Measurements from ENCODE around the gene BCL2L11. TPM values are rescaled to one million over a fixed set of nuclear protein-coding genes. Genes with fewer than 3 reads are reported as not detected.

The BCL2L11 gene, protein sequence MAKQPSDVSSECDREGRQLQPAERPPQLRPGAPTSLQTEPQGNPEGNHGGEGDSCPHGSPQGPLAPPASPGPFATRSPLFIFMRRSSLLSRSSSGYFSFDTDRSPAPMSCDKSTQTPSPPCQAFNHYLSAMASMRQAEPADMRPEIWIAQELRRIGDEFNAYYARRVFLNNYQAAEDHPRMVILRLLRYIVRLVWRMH
- total RNA-seq = 7.1 and 10.6 TPM in 2 replicates

DNA sequence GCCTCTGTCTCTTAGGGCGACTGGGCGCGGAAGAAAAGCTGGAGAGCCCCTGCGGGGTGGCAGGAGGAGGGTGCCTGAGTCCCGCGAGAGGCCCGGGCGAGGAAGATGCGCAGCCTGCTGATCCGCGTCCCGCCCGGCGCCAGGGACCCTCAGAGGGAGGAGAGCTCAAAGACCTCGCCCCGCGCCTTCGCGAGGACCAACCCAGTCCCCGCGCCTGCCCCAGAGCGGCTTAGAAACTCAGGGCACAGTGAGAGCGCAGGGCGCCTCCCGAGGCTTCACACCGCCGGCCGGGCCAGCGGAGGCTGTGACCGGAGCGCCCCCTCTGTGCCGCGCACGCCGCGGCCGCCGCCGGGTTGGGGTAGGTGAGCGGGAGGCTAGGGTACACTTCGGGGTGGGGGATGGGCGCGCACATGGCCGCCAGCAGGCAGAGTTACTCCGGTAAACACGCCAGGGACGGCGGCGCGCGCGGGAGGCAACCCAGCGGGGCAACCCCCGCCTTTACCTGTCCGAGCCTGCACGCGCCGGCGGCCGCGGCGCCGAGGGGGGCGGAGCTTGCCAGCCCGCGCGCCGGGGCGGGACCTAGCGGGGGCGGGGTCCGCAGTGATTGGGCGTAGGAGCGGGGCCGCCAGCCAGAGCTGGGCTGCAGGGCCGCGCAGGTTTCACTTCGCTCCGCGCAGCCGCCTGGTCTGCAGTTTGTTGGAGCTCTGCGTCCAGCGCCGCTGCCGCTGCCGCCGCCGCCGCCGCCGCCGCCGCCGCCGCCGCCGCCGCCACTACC, at the start of gene BCL2L11:
BCL2L11 (plus strand) TSS at position 662 of the 775 bp plus-strand sequence. CDS start 2,832 bp downstream, outside the sequence.

Measured in epithelial cell of umbilical artery (primary cell).